Astrocyte of the hippocampus (primary cell): ENCODE results near the gene PAGR1.

Experiments used
- DNase-seq: peaks from one replicate; pipeline ENCODE4 v3.0.0; 2011; ENCODE audit warnings: low read depth, low spot score

PAGR1 gene

GRCh38 chr16:29835926-29836325 is 20.0 kb downstream of the PAGR1 start:
- no peak for DNase-seq

DNA sequence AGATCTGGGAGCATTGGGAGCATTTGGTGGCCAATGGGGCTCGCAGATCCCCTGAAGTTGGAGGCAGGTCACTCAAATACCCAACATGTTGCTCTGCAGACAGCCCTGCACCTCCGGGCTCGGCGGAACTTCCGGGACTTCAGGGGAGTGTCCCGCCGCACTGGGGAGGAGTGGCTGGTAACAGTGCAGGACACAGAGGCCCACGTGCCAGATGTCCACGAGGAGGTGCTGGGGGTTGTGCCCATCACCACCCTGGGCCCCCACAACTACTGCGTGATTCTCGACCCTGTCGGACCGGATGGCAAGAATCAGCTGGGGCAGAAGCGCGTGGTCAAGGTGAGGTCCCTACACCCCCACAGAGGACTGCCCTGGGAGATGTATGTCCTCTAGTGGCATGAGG is 20.7 kb downstream of the PAGR1 start:
- DNase-seq, result no peak

DNA sequence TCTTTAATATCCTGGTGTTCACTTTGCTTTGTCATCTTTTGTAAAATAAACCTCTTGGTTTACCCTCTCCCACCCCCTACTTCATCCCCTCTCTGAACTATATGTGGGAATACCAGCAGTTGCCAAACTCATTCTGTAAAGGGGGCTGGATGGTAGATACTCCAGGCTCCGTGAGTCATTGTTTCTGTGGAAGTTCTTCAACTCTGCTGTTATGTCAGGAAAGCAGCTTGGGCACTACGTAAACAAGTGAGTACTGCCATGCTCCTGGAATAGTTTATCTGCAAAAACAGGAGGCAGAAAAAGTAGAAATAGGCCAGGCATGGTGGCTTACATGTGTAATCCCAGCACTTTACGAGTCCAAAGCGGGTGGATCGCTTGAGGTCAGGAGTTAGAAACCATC is 21.9 kb downstream of the PAGR1 start:
- peak; percentile 28 for DNase-seq

GRCh38 chr16:29839822-29840221 is 23.9 kb downstream of the PAGR1 start:
- no peak for DNase-seq

- DNase-seq, result no peak
Measured at GRCh38 chr16:29840240-29840639, 24.3 kb downstream of the PAGR1 start.

DNA sequence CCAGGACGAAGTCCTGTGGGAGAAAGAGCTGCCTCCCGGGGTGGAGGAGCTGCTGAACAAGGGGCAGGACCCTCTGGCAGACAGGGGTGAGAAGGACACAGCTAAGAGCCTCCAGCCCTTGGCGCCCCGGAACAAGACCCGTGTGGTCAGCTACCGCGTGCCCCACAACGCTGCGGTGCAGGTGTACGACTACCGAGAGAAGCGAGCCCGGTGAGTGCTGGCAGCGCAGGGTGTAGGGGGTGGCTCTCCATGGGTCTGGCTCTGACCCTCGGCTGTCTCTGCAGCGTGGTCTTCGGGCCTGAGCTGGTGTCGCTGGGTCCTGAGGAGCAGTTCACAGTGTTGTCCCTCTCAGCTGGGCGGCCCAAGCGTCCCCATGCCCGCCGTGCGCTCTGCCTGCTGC is 25.7 kb downstream of the PAGR1 start:
- no peak for DNase-seq

GRCh38 chr16:29842732-29843346 is 26.9 kb downstream of the PAGR1 start:
- DNase-seq, result no peak

GRCh38 chr16:29843931-29844330 is 28.0 kb downstream of the PAGR1 start:
- DNase-seq, result no peak

DNA sequence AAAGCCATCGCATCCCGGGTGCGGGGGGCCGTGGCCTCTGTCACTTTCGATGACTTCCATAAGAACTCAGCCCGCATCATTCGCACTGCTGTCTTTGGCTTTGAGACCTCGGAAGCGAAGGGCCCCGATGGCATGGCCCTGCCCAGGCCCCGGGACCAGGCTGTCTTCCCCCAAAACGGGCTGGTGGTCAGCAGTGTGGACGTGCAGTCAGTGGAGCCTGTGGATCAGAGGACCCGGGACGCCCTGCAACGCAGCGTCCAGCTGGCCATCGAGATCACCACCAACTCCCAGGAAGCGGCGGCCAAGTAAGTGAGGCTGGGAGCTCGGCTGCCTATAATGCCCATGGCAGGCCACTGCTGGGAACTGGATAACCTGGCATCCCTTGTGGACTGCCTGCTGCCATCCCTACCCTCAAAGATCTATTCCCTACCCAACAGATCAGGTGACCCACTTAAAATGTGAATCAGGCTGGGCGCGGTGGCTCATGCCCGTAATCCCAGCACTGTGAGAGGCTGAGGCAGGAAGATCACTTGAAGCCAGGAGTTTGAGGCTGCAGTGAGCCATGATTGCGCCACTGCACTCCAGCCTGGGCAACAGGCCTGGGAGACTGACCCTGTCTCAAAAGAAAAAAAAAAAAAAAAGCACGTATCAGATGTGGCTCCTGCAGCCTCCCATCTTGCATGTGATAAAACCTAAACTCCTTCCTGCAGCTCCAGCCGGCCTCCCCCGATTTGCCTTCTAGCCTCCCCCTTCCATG is 28.8 kb downstream of the PAGR1 start:
- no peak for DNase-seq

GRCh38 chr16:29845656-29846055 is 29.7 kb downstream of the PAGR1 start:
- no peak for DNase-seq

DNA sequence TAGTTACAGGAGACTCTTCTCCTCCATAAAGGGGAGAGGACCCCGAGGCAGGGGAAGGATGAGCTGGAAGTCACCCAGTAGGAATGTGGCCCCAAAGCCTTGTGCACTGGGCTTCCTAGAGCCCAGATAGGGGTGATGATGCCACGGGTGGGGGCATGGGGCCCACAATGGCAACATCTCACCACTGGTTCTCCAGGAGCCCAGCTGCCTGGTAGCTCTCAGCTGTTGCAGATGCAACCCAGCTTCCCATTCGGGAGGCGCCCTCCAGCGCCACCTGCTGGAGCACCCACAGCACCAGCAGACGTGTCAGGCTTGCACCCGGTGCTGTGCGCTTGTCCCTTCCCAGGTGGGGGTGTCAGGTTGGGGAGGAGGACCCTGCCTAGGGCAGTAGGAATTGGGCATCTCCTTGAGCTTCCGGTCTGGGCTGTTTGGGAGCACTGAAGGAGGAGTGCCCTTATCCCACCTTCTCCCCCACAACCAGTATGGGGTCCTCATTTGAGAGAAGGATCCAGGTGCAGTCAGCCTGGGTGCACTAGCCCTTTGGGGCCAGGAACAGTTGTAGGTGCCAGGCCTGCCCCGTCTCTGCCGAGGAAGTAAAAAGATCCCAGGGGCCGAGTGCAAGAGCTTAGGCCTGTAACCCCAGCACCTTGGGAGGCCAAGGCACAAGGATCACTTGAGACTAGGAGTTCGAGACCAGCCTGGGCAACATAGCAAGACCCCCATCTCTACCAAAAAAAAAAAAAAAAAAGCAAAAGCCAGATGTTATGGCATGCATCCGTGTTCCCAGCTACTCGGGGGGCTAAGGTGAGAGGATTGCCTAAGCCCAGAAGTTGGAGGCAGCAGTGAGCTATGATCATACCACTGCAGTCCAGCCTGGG is 32.7 kb downstream of the PAGR1 start:
- DNase-seq, result peak; percentile 72

DNA sequence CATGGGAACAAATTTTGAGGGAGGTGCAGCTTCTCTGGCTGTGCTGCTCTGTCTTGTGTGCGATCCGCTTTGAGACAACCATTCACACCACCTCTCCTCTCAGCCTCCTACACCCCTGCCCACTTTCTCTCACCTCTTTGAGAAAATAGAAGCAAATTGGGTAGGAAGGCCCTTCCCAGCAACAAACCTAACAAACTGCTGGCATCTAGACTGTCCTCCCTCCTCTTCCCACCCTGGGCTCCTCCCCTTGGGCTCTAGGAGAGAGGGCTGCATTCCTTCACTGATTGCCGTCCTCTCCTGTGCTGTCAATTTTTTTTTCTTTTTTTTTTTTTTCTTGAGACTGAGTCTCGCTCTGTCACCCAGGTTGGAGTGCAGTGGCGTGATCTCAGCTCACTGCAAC is 33.6 kb downstream of the PAGR1 start:
- peak; percentile 42 for DNase-seq

DNA sequence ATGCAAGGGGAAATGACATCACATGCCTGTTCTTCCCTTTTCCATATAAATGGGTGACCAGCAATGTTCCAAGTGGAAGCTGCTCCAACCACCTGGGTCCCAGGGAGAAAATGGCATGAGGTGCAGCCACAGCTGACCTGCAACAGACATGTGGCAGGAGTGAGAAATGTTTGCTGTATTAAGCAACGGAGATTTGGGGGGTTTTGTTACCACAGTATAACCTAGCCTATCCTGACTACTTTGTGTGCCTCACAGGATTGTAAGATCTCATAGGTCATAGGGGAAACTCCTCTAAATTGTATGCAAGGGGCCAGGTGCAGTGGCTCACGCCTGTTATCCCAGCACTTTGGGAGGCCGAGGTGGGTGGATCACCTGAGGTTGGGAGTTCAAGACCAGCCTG is 35.0 kb downstream of the PAGR1 start:
- no peak for DNase-seq

DNA sequence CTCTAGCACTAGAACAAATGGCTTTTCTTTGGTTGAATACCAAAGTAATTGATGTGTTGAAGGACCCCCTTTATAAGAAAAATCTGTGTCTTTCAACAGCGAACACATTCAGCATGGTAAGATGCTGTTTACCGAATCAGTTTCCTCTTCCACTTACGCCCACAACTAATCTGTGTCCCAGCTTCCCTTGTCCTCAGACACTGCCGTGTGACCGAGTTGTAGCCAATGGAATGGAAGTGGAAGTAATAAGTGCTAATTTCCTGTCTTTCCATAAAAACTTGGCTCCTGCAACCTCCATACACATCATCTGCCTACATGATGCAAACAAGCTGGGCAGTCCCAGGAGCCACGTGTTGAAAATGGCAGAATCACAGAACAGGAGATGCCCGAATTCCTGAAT is 36.7 kb downstream of the PAGR1 start:
- DNase-seq, result no peak

- no peak for DNase-seq
Measured at GRCh38 chr16:29854520-29855100, 38.7 kb downstream of the PAGR1 start.

DNA sequence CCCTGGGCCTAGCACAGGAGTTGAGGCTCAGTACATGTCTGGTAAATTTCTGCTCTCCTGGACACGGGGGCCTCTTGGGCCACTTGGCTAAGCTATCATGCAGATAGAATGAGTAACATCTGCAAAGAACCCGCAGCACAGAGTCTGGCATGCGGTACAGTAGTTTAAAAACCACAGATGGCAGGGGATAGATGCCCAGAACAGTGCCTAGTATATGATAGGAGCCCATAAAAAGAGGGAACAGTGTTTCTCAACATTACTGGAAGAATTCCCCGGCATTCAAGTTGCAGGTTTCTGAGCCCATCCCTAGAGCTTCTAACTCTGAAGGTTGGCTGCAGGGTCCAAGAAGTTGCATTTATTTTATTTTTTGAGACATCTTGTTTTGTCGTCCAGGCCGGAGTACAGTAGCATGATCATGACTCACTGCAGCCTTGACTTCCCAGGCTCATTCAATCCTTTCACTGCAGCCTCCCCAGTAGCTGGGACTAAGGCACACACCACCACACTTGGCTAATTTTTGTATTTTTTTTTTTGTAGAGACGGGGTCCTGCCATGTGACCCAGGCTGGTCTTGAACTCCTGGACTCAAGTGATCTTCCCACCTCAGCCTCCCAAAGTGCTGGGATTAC is 41.3 kb downstream of the PAGR1 start:
- DNase-seq, result peak; percentile 47

DNA sequence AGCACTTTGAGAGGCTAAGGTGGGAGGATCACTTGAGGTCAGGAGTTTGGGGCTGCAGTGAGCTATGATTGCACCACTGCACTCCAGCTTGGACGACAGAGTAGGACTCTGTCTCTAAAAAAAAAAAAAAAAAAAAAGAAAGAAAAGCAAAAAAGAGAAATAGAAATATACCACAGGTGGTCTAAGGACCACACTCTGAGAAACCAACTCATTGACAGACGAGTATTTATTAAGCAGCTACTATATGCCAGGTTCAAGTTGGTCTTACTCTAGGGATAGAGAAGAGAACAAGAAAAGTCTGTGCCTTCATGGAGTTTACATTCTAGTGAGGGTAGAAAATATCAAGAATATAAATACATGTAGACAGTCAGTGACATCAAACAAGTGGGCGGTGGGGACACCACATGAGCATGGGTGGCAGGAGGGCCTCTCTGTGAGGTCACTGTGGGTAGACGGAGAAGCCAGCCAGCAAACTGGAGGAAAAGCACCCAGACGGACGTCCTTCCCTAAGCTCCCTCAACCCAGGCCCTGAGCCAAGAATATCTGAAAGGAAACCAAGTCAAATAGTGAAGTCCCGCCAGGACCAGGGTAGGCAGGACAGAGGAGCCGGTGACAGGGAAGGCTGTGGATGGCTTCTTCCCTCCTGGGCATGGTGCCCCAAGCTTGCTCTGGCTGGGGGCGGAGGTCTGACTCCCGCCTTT is 42.3 kb downstream of the PAGR1 start:
- peak; percentile 38 for DNase-seq

DNA sequence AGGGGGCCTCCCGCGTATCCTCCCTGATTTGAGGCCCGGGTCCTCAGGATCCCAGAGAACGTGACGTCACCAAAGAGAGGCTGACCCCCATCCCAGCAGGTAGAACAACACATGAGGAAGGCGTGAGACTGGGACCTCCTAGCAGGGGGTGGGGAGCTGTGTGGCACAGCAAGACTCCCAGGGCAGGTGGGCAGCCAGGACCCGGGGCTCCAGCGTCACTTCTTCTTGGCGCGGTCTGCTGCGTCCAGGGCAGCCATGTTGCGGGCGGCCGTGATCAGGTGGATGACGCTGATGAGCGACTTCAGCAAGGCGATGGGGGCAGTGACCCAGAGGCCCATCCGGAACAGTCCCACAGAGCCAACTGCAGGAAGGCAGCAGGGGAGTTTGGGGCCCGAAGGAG is 43.0 kb downstream of the PAGR1 start:
- DNase-seq, result no peak

DNA sequence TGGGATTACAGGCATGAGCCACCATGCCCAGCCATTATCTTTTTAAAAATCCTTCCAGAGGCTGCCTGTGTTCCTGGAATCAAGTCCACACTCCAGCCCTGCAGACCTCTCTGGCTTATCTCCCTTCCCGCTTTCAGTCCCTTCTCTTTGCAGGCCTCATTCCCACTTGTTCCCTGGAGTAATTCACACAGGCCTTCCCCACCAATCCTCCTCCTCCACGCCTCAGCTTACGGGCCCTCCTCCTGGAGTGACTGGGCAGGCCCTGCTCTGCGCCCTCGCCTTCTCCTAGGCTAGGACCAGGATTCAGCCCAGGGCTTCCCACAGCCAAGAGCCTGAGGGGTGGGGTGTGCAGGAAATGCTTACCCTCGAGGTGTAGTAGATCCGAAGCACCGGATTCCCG is 44.3 kb downstream of the PAGR1 start:
- no peak for DNase-seq

DNA sequence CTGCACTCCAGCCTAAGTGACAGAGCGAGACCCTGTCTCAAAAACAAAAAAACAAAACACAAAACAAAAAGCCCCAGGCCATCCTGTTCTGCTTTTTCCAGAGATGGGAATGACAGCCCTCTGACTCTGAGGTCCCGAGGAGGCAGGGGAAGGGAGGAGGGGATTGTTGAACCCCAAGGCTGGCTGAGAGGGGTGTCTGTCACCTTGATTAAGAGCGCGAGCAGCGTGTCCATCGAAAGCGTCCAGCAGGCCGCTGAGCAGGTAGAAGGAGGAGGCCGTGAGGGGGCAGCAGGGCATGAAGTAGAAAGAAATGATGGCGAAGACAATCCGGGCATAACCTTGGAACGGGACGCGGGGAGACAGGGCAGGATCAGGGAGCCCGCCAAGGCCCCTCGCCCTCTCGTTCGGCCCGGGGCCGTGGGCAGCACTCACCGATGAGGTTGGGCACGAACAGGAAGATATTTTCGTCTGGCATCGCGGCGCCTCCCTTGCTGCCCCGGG is 46.5 kb downstream of the PAGR1 start:
- DNase-seq, result peak; percentile 58
